Muscle layer of duodenum (tissue), 2 donors: ENCODE results near the gene CHRNB2.

ENCODE experiments used
- H3K27ac ChIP-seq: one replicate; pipeline ENCODE4 v1.7.0; 2013; ENCODE audit warnings: mild to moderate bottlenecking, low read length
- H3K27me3 ChIP-seq: one replicate; pipeline ENCODE4 v1.7.0; 2013; ENCODE audit warnings: low read depth, mild to moderate bottlenecking, control low read depth, low read length
- H3K36me3 ChIP-seq, 2 donors: one replicate each; pipeline ENCODE4 v1.7.0; 2013; ENCODE audit warnings: low read length in 2 of 2, control low read depth in 1 of 2, mild to moderate bottlenecking in 1 of 2; ENCODE audit not compliant: insufficient read depth in 2 of 2, control insufficient read depth in 1 of 2
- H3K4me1 ChIP-seq, 2 donors: one replicate each; pipeline ENCODE4 v1.7.0; 2013; ENCODE audit warnings: low read length in 2 of 2, mild to moderate bottlenecking in 2 of 2, control low read depth in 1 of 2, moderate library complexity in 1 of 2; ENCODE audit not compliant: insufficient read depth in 2 of 2, control insufficient read depth in 1 of 2
- H3K4me3 ChIP-seq, 2 donors: one replicate each; pipeline ENCODE4 v1.7.0; 2013; ENCODE audit warnings: low read length in 2 of 2, low read depth in 1 of 2, mild to moderate bottlenecking in 1 of 2
- H3K9me3 ChIP-seq, 2 donors: one replicate each; pipeline ENCODE4 v1.7.0; 2013; ENCODE audit warnings: low read length in 2 of 2, control low read depth in 1 of 2, mild to moderate bottlenecking in 1 of 2; ENCODE audit not compliant: control insufficient read depth in 1 of 2
- donor health status: healthy.

The CHRNB2 gene

DNA sequence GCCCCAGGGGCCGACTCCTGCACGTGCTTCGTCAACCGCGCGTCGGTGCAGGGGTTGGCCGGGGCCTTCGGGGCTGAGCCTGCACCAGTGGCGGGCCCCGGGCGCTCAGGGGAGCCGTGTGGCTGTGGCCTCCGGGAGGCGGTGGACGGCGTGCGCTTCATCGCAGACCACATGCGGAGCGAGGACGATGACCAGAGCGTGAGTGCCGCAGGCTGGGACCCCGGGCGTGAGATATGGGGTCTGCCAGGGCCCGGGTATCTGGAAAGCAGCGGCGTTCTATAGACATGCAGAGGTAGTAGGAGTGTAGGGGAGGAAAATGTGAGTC, 4.3 kb downstream of the CHRNB2 start:
- Histone ChIP-seq H3K9me3 (no peaks in the 10 kb centered on the region), H3K4me3 (no peak overlapping the region), H3K27me3 (peaks cover 14% of the 10 kb centered on the region), H3K4me1 (peaks cover 0 to 12% of the 10 kb centered on the region in 2 donors), H3K36me3 (no peaks in the 10 kb centered on the region), H3K27ac (no peak overlapping the region)

- no peaks in the 10 kb centered on the region for H3K36me3 ChIP-seq
- no peak overlapping the region for H3K4me3 ChIP-seq
- H3K27me3 ChIP-seq, result peaks cover 7% of the 10 kb centered on the region
- no peak overlapping the region for H3K27ac ChIP-seq
- peaks cover 0 to 14% of the 10 kb centered on the region in 2 donors for H3K4me1 ChIP-seq
- H3K9me3 ChIP-seq, result no peaks in the 10 kb centered on the region
Observed at GRCh38 chr1:154572468-154573167, 5.0 kb downstream of the CHRNB2 start.

DNA sequence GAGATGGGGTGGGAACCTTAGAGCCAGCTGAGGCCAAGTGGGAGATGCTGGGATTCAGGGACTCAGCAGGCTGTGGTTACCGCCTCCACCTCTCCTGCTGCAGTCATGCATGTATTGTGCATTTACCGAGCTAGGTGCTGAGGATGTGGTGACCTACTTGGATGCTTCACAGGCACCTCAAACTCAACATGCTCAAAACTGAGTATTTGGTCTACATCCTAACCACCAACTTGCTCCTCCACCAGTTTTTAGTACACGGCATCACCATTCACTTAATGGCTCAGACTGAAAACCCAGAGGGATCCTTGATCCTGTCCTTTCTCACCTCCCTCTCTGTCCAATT, 5.6 kb downstream of the CHRNB2 start:
- peaks cover 0 to 9% of the 10 kb centered on the region in 2 donors for H3K4me1 ChIP-seq
- no peak overlapping the region for H3K4me3 ChIP-seq
- H3K9me3 ChIP-seq, result no peaks in the 10 kb centered on the region
- peaks cover 0 to under 1% of the 10 kb centered on the region in 2 donors for H3K36me3 ChIP-seq
- H3K27me3 ChIP-seq, result peaks cover 7% of the 10 kb centered on the region
- no peak overlapping the region for H3K27ac ChIP-seq

- peaks cover 0 to 6% of the 10 kb centered on the region in 2 donors for H3K4me1 ChIP-seq
- peaks cover 7% of the 10 kb centered on the region for H3K27me3 ChIP-seq
- no peaks in the 10 kb centered on the region for H3K9me3 ChIP-seq
- peaks cover 12 to 13% of the 10 kb centered on the region in 2 donors for H3K36me3 ChIP-seq
- H3K27ac ChIP-seq, result no peak overlapping the region
- H3K4me3 ChIP-seq, result no peak overlapping the region
Observed at GRCh38 chr1:154574716-154575115, 7.1 kb downstream of the CHRNB2 start.

DNA sequence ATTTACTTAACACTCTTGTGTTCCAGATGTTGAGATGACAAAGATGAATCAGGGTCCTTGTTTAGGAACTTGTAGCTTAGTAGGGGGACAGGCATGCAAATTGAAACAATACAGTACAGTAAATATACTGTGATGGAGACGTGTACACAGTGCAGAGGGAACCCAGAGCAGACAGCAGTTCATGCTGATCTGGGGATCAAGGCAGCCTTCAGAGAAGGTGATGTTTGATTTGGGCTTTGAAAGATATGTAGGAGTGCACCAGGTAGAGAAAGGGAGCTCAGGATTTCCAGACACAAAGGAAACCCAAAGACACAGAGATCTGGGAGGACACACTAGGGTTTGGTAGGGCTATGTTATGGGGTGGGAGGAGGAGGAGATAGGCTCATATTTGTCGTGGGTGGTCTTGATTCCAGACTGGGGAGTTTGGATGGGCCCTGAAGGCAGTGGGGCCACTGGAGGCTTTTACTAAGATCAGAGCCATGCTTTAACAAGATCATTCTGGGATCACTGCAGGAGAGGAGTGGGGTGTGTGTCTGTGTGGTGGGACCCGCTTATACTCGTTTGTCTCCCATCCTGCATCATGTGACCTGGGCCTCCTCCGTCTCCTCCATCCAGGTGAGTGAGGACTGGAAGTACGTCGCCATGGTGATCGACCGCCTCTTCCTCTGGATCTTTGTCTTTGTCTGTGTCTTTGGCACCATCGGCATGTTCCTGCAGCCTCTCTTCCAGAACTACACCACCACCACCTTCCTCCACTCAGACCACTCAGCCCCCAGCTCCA, 7.8 kb downstream of the CHRNB2 start:
- no peak overlapping the region for H3K27ac ChIP-seq
- peaks cover 1% of the 10 kb centered on the region for H3K27me3 ChIP-seq
- peaks cover 18 to 20% of the 10 kb centered on the region in 2 donors for H3K36me3 ChIP-seq
- no peak overlapping the region for H3K4me3 ChIP-seq
- H3K9me3 ChIP-seq, result no peaks in the 10 kb centered on the region
- peaks cover 0 to 6% of the 10 kb centered on the region in 2 donors for H3K4me1 ChIP-seq

DNA sequence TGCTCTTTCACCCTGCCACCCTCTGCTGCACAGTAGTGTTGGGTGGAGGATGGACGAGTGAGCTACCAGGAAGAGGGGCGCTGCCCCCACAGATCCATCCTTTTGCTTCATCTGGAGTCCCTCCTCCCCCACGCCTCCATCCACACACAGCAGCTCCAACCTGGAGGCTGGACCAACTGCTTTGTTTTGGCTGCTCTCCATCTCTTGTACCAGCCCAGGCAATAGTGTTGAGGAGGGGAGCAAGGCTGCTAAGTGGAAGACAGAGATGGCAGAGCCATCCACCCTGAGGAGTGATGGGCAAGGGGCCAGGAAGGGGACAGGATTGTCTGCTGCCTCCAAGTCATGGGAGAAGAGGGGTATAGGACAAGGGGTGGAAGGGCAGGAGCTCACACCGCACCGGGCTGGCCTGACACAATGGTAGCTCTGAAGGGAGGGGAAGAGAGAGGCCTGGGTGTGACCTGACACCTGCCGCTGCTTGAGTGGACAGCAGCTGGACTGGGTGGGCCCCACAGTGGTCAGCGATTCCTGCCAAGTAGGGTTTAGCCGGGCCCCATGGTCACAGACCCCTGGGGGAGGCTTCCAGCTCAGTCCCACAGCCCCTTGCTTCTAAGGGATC, 8.5 kb downstream of the CHRNB2 start:
- Histone ChIP-seq H3K36me3 (peaks cover 22 to 27% of the 10 kb centered on the region in 2 donors), H3K9me3 (no peaks in the 10 kb centered on the region), H3K27ac (no peak overlapping the region), H3K4me1 (peaks cover 0 to 6% of the 10 kb centered on the region in 2 donors), H3K27me3 (no peaks in the 10 kb centered on the region), H3K4me3 (no peak overlapping the region)

DNA sequence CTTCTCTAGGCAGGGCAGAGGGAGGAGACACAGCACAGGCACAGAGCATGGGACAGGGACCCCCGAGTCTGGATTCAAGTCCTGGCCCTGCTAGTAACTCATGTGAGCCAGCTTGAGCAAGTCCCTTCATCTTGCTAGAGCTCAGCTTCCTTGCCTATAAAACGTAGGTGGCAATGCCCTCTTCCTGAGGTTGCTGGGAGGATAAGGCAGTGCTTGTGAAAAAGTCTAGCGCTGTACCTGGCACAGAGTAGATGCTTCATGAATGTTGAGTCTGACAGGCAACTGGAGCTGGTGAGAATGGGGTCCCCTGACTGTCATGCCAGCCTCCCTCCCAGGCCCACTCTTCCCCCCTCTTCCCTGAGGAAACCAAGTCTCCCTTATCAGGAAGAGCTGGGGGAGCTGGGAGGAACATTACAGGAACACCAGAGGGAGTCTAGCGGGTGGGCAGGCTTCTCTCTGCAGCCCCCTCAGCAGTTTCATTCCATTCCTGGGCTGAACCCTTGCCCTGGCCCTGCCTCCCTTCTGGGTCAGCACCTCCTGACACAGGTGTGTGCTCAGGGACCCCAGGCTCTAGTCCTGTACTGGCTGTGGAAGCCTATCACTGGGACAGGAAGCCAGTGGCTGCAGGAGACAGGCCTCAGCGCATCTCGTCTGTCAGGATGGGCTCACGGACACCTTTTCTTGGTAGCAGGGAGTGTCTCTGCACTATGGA, 9.9 kb downstream of the CHRNB2 start:
- Histone ChIP-seq H3K27ac (no peak overlapping the region), H3K36me3 (peaks cover 33 to 41% of the 10 kb centered on the region in 2 donors)

DNA sequence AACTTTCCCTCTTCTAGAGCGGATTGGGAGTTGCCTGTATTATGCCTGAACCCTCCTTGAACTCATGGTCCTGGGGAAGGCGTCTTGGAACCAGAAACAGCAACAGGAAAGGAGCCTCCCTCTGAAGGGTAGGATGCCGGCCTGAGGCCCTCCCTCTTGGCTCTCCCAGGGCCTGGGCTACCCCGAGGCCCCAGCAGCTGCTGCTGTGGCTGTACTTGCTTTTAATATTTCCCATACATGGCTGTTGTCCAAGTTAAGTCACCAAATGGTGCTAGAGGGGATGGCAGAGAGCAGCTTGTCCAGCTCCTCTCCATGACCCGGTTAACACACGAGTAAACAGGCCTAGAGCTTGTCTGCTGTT, 10.5 kb downstream of the CHRNB2 start:
- H3K27me3 ChIP-seq, result no peaks in the 10 kb centered on the region
- no peak overlapping the region for H3K27ac ChIP-seq
- H3K9me3 ChIP-seq, result no peaks in the 10 kb centered on the region
- H3K36me3 ChIP-seq, result peaks cover 38 to 47% of the 10 kb centered on the region in 2 donors
- no peak overlapping the region for H3K4me3 ChIP-seq
- H3K4me1 ChIP-seq, result peaks cover 0 to 6% of the 10 kb centered on the region in 2 donors

More for the DNA sequence above, 9.9 kb downstream of the CHRNB2 start:
- no peak overlapping the region for H3K4me3 ChIP-seq
- no peaks in the 10 kb centered on the region for H3K27me3 ChIP-seq
- peaks cover 0 to 6% of the 10 kb centered on the region in 2 donors for H3K4me1 ChIP-seq
- H3K9me3 ChIP-seq, result no peaks in the 10 kb centered on the region

GRCh38 chr1:154579374-154579773, 11.8 kb downstream of the CHRNB2 start:
- Histone ChIP-seq H3K36me3 (peaks cover 52 to 60% of the 10 kb centered on the region in 2 donors), H3K27ac (no peak overlapping the region), H3K9me3 (no peaks in the 10 kb centered on the region), H3K27me3 (no peaks in the 10 kb centered on the region), H3K4me1 (peaks cover 0 to 13% of the 10 kb centered on the region in 2 donors), H3K4me3 (no peak overlapping the region)

GRCh38 chr1:154581766-154582165, 14.2 kb downstream of the CHRNB2 start:
- no peak overlapping the region for H3K27ac ChIP-seq
- H3K4me3 ChIP-seq, result no peak overlapping the region
- peaks cover 75 to 84% of the 10 kb centered on the region in 2 donors for H3K36me3 ChIP-seq
- no peaks in the 10 kb centered on the region for H3K27me3 ChIP-seq
- no peaks in the 10 kb centered on the region for H3K9me3 ChIP-seq
- H3K4me1 ChIP-seq, result peaks cover 0 to 13% of the 10 kb centered on the region in 2 donors

DNA sequence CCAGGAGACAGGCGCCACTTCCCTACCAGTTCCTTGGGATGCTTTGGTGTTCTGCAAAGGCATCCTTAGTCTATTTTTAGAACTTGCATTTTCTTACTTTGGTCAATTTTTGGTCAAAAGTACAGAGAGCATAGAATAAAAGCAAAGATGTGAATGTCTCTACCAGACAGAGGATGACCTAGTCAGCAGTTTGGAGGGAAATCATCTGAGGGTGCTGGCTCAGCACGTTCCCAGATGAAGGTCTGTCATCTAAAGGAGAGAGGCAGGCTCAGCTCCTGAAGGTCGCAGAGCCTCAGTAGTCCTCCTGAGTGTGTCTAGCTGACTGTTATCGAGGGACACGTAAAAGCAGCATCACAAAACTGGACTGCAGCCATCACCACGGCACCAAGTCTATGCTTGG, 15.3 kb downstream of the CHRNB2 start:
- no peak overlapping the region for H3K27ac ChIP-seq
- no peaks in the 10 kb centered on the region for H3K27me3 ChIP-seq
- no peaks in the 10 kb centered on the region for H3K9me3 ChIP-seq
- no peak overlapping the region for H3K4me3 ChIP-seq
- H3K4me1 ChIP-seq, result peaks cover 0 to 7% of the 10 kb centered on the region in 2 donors
- peaks cover 85 to 95% of the 10 kb centered on the region in 2 donors for H3K36me3 ChIP-seq
